Mucosa of rectum (tissue), 2 donors: ENCODE results near the gene RFX8.
"Not testable (repeated sequence)": the region's sequence is repeated elsewhere in the genome, so short reads cannot be mapped to it uniquely, and the experiment has no call there.

Experiments
- H3K27ac ChIP-seq, 2 donors: one replicate each; pipeline ENCODE4 v1.7.0; 2013; ENCODE audit warnings: inconsistent platforms in 2 of 2, low read depth in 2 of 2, low read length in 2 of 2
- H3K27me3 ChIP-seq, 2 donors: one replicate each; pipeline ENCODE4 v1.7.0; 2013; ENCODE audit warnings: low read length in 2 of 2; ENCODE audit not compliant: control insufficient read depth in 2 of 2, insufficient read depth in 2 of 2
- H3K36me3 ChIP-seq, 2 donors: one replicate each; pipeline ENCODE4 v1.7.0; 2013; ENCODE audit warnings: low read length in 2 of 2; ENCODE audit not compliant: control insufficient read depth in 2 of 2, insufficient read depth in 2 of 2
- H3K4me1 ChIP-seq, 2 donors: one replicate each; pipeline ENCODE4 v1.7.0; 2013; ENCODE audit warnings: low read length in 2 of 2, mild to moderate bottlenecking in 1 of 2; ENCODE audit not compliant: control insufficient read depth in 2 of 2, insufficient read depth in 2 of 2
- H3K4me3 ChIP-seq, 2 donors: one replicate each; pipeline ENCODE4 v1.7.0; 2013; ENCODE audit warnings: low read length in 2 of 2
- H3K9ac ChIP-seq, 2 donors: one replicate each; pipeline ENCODE4 v1.7.0; 2013; ENCODE audit warnings: low read length in 2 of 2, low read depth in 1 of 2, mild to moderate bottlenecking in 1 of 2
- H3K9me3 ChIP-seq, 2 donors: one replicate each; pipeline ENCODE4 v1.7.0; 2013; ENCODE audit warnings: low read length in 2 of 2; ENCODE audit not compliant: control insufficient read depth in 2 of 2
- donor health status: healthy.
- donor health status: Normal muscosa, but diverticular disease.

Gene RFX8

GRCh38 chr2:101357376-101357775 lies 117.5 kb downstream of the RFX8 start:
- no peaks in the 10 kb centered on the region for H3K36me3 ChIP-seq
- H3K4me1 ChIP-seq: no peaks in the 10 kb centered on the region
- H3K9ac ChIP-seq: no peak overlapping the region
- peaks cover 0 to 2% of the 10 kb centered on the region in 2 donors for H3K27me3 ChIP-seq
- no peak overlapping the region for H3K27ac ChIP-seq
- no peak overlapping the region for H3K4me3 ChIP-seq
- H3K9me3 ChIP-seq: no peaks in the 10 kb centered on the region

- Histone ChIP-seq H3K9ac (no peak overlapping the region), H3K4me1 (no peaks in the 10 kb centered on the region), H3K27me3 (no peaks in the 10 kb centered on the region), H3K9me3 (no peaks in the 10 kb centered on the region), H3K4me3 (no peak overlapping the region), H3K27ac (no peak overlapping the region), H3K36me3 (no peaks in the 10 kb centered on the region)
Observed at GRCh38 chr2:101356521-101356920, 118.4 kb downstream of the RFX8 start.

GRCh38 chr2:101356055-101356454 lies 118.9 kb downstream of the RFX8 start:
- no peaks in the 10 kb centered on the region for H3K4me1 ChIP-seq
- H3K9me3 ChIP-seq: no peaks in the 10 kb centered on the region
- no peak overlapping the region for H3K9ac ChIP-seq

GRCh38 chr2:101355401-101356054 lies 119.4 kb downstream of the RFX8 start:
- Histone ChIP-seq H3K36me3 (no peaks in the 10 kb centered on the region), H3K9me3 (no peaks in the 10 kb centered on the region), H3K27ac (no peak overlapping the region), H3K9ac (no peak overlapping the region), H3K4me3 (no peak overlapping the region), H3K4me1 (no peaks in the 10 kb centered on the region), H3K27me3 (no peaks in the 10 kb centered on the region)

More at GRCh38 chr2:101356055-101356454, 118.9 kb downstream of the RFX8 start:
- Histone ChIP-seq H3K36me3 (no peaks in the 10 kb centered on the region), H3K27me3 (no peaks in the 10 kb centered on the region), H3K4me3 (no peak overlapping the region), H3K27ac (no peak overlapping the region)

GRCh38 chr2:101354420-101355311 lies 120.2 kb downstream of the RFX8 start:
- H3K4me1 ChIP-seq: no peaks in the 10 kb centered on the region
- H3K27me3 ChIP-seq: no peaks in the 10 kb centered on the region
- no peak overlapping the region for H3K9ac ChIP-seq
- H3K9me3 ChIP-seq: no peaks in the 10 kb centered on the region
- no peak overlapping the region for H3K27ac ChIP-seq
- H3K4me3 ChIP-seq: no peak overlapping the region
- H3K36me3 ChIP-seq: no peaks in the 10 kb centered on the region

- not testable (repeated sequence) for H3K9me3 ChIP-seq, H3K4me3 ChIP-seq, H3K27me3 ChIP-seq, H3K9ac ChIP-seq, H3K27ac ChIP-seq, H3K4me1 ChIP-seq, H3K36me3 ChIP-seq
Observed at GRCh38 chr2:101352631-101353030, 122.3 kb downstream of the RFX8 start.

- Histone ChIP-seq H3K4me3 (no peak overlapping the region), H3K27me3 (no peaks in the 10 kb centered on the region), H3K9ac (no peak overlapping the region), H3K9me3 (no peaks in the 10 kb centered on the region), H3K27ac (no peak overlapping the region), H3K36me3 (no peaks in the 10 kb centered on the region), H3K4me1 (no peaks in the 10 kb centered on the region)
Observed at GRCh38 chr2:101351207-101351606, 123.7 kb downstream of the RFX8 start.

- Histone ChIP-seq H3K27ac (no peak overlapping the region), H3K4me3 (no peak overlapping the region), H3K9ac (no peak overlapping the region)
Observed at GRCh38 chr2:101349893-101350662, 124.8 kb downstream of the RFX8 start.

GRCh38 chr2:101348883-101349282 lies 126.0 kb downstream of the RFX8 start:
- no peak overlapping the region for H3K27ac ChIP-seq
- H3K36me3 ChIP-seq: no peaks in the 10 kb centered on the region
- no peaks in the 10 kb centered on the region for H3K9me3 ChIP-seq
- H3K27me3 ChIP-seq: no peaks in the 10 kb centered on the region
- H3K4me1 ChIP-seq: no peaks in the 10 kb centered on the region
- no peak overlapping the region for H3K9ac ChIP-seq
- H3K4me3 ChIP-seq: no peak overlapping the region

More at GRCh38 chr2:101349893-101350662, 124.8 kb downstream of the RFX8 start:
- Histone ChIP-seq H3K9me3 (no peaks in the 10 kb centered on the region), H3K36me3 (no peaks in the 10 kb centered on the region), H3K27me3 (no peaks in the 10 kb centered on the region), H3K4me1 (no peaks in the 10 kb centered on the region)
